GM18498 (cell line): Measurements from ENCODE around the gene LSAMP.

Experiments used
- ATAC-seq: cut with Tn5 transposase; IDR thresholded peaks from one replicate; pipeline ENCODE4 v1.9.1; 2021; ENCODE audit warnings: mild to moderate bottlenecking, moderate library complexity; ENCODE audit not compliant: unreplicated experiment

LSAMP gene

GRCh38 chr3:116445311-116445841, at the start of gene LSAMP:
TSS of gene LSAMP (minus strand) at chr3:116445487.
- no peak for ATAC-seq

GRCh38 chr3:116492379-116492778, 47.1 kb upstream of the LSAMP start:
- no peak for ATAC-seq

- ATAC-seq: no peak
Observed at GRCh38 chr3:116483135-116483534, 37.8 kb upstream of the LSAMP start.

GRCh38 chr3:116476691-116477090, 31.4 kb upstream of the LSAMP start:
- no peak for ATAC-seq

- no peak for ATAC-seq
Observed at GRCh38 chr3:116474801-116475200, 29.5 kb upstream of the LSAMP start.

GRCh38 chr3:116474032-116474780, 28.9 kb upstream of the LSAMP start:
- ATAC-seq: no peak

- ATAC-seq: no peak
Observed at GRCh38 chr3:116473602-116474001, 28.3 kb upstream of the LSAMP start.

GRCh38 chr3:116470605-116471197, 25.4 kb upstream of the LSAMP start:
- no peak for ATAC-seq

- no peak for ATAC-seq
Observed at GRCh38 chr3:116469546-116469945, 24.3 kb upstream of the LSAMP start.

GRCh38 chr3:116464276-116464798, 19.1 kb upstream of the LSAMP start:
- no peak for ATAC-seq

- ATAC-seq: no peak
Observed at GRCh38 chr3:116453666-116454346, 8.5 kb upstream of the LSAMP start.

GRCh38 chr3:116449546-116450350, 4.5 kb upstream of the LSAMP start:
- no peak for ATAC-seq

- ATAC-seq: no peak
Observed at GRCh38 chr3:116445990-116446389, 703 bp upstream of the LSAMP start.

- no peak for ATAC-seq
Observed at GRCh38 chr3:116444819-116445310, 422 bp downstream of the LSAMP start.

GRCh38 chr3:116444115-116444747, 1.1 kb downstream of the LSAMP start:
- ATAC-seq: no peak

GRCh38 chr3:116443191-116443661, 2.1 kb downstream of the LSAMP start:
- ATAC-seq: no peak

GRCh38 chr3:116442331-116443021, 2.8 kb downstream of the LSAMP start:
- no peak for ATAC-seq

- no peak for ATAC-seq
Observed at GRCh38 chr3:116441652-116442051, 3.6 kb downstream of the LSAMP start.

GRCh38 chr3:116440196-116440595, 5.1 kb downstream of the LSAMP start:
- no peak for ATAC-seq
